ENCODE data around the gene DOCK11.

- TF ChIP-seq CTCF (IDR thresholded peaks at IDR 0.05) (no peak), POLR2AphosphoS5 (IDR thresholded peaks at IDR 0.05) (no peak)
Measured at GRCh38 chrX:118634336-118634735, 138.7 kb downstream of the DOCK11 start.
